Measurements from ENCODE around the gene KIF12.

Gene KIF12

GRCh38 chr9:114078021-114078780, 20.9 kb downstream of the KIF12 start, which contains the start of gene AMBP:
Gene AMBP (minus strand): TSS chr9:114078300. CDS start chr9:114078209, 91 bp downstream.
- no peak for TF ChIP-seq CTCF (IDR thresholded peaks at IDR 0.05)

GRCh38 chr9:114077162-114077837, 21.8 kb downstream of the KIF12 start:
- TF ChIP-seq CTCF (IDR thresholded peaks at IDR 0.05): no peak

GRCh38 chr9:114076237-114077161, 22.6 kb downstream of the KIF12 start:
- TF ChIP-seq CTCF (IDR thresholded peaks at IDR 0.05): no peak

- TF ChIP-seq CTCF (IDR thresholded peaks at IDR 0.05): no peak
Observed at GRCh38 chr9:114075602-114076001, 23.5 kb downstream of the KIF12 start.

GRCh38 chr9:114072184-114073140, 26.6 kb downstream of the KIF12 start:
- no peak for TF ChIP-seq CTCF (IDR thresholded peaks at IDR 0.05)

- no peak for TF ChIP-seq CTCF (IDR thresholded peaks at IDR 0.05)
Observed at GRCh38 chr9:114071197-114071795, 27.8 kb downstream of the KIF12 start.
